PFSK-1 (cell line): ENCODE results near the gene STX5.

Experiments used
- FOXP2 ChIP-seq: optimal IDR thresholded peaks from 2 replicates; pipeline ENCODE3; 2011; ENCODE audit warnings: borderline replicate concordance, control low read depth, inconsistent platforms; ENCODE audit not compliant: insufficient read depth; ENCODE audit errors: extremely low read length, extremely low read depth
- POLR2AphosphoS5 ChIP-seq: IDR thresholded peaks from 2 replicates; pipeline ENCODE4 v1.6.1; 2012; ENCODE audit warnings: low read depth, mild to moderate bottlenecking, control low read depth, low read length, moderate library complexity
- REST ChIP-seq, 2 experiments: IDR thresholded peaks; 2 replicates each; pipeline versions ENCODE4 v1.6.1 to v1.8.0; 2011 to 2012; ENCODE audit warnings: low read depth in 2 of 2, low read length in 2 of 2, control low read depth in 1 of 2, inconsistent platforms in 1 of 2, mild to moderate bottlenecking in 1 of 2, moderate library complexity in 1 of 2; ENCODE audit not compliant: insufficient read depth in 1 of 2
- SIN3A ChIP-seq: IDR thresholded peaks from 2 replicates; pipeline ENCODE4 v1.6.1; 2012; ENCODE audit warnings: mild to moderate bottlenecking, low read length, moderate library complexity, borderline replicate concordance; ENCODE audit not compliant: insufficient read depth
- TAF1 ChIP-seq: IDR thresholded peaks from 2 replicates; pipeline ENCODE4 v1.6.1; 2012; ENCODE audit warnings: low read length, control low read depth, borderline replicate concordance; ENCODE audit not compliant: insufficient read depth

The STX5 gene

DNA sequence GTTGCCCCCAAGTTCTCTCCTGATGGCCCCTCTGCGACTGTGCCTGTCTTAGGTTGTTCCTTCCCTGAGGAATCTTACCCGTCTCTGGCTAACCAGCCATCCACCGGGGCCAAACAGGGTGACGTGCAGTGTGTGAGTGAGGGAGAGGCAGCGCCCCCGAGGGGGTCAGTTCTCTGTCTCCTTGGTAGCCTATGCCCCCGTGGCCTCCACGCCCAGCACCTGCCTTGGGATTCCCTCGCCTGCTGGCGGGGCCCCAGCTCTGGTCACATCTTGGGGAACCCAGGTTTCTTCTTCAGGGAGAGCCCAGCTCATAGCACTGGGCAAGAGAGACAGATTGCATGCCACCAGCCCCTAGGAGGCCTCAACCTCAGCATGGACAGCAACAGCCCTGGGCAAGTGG lies 32.4 kb downstream of the STX5 start:
- TF ChIP-seq POLR2AphosphoS5 (no peak), FOXP2 (no peak), REST (IDR thresholded peaks at IDR 0.05; ENCODE audit: insufficient read depth in 1 of 2, low read depth in 2 of 2, low read length in 2 of 2) (no peak), TAF1 (no peak), SIN3A (no peak)

DNA sequence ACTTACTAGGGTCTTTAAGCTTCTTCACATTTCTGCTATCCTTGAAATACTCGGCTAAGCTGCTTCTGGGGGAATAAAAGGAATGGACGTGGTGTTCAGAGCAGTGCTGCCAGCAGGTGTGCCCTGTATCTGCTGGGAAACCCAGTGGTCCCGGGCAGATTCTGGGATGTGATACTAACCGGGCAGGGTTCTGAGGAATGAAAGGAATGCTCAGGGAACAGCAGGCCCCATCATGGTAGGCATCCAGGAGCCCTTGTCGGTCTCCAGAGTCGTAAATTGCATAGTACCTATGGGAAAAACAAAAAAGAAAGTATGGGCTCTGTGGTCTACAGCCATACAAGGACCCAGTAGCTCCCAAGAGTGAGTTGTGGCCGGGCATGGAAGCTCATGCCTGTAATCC lies 35.6 kb downstream of the STX5 start:
- no peak for TF ChIP-seq FOXP2
- TF ChIP-seq TAF1, result no peak
- no peak for TF ChIP-seq REST (IDR thresholded peaks at IDR 0.05; ENCODE audit: insufficient read depth in 1 of 2, low read depth in 2 of 2, low read length in 2 of 2)
- no peak for TF ChIP-seq SIN3A
- TF ChIP-seq POLR2AphosphoS5, result no peak

DNA sequence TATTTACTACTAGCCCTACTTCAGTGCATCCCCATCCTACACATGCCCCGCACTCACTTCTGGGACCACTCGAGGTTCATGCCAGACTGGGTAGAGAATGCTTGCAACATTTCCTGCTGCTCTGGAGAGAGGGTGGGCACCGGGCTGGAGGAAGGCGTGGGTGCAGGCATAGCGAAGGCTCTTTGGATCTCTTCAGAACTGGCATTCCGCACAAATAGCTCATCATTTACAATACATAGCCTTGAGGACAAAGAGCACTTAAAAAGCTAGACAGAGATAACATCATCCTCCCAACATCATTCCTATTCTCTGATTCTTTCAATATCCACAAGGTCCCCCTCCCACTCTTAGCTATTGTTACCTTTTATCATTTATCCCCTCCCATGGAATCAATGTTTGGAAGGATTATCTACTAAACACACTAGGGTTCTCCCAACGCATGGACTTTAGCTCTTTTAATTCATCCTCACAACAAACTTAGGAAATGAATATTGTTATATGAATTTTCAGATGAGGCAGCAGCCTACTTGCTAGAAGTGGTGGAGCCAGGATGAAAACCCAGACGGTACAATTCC lies 37.6 kb downstream of the STX5 start:
- no peak for TF ChIP-seq TAF1

DNA sequence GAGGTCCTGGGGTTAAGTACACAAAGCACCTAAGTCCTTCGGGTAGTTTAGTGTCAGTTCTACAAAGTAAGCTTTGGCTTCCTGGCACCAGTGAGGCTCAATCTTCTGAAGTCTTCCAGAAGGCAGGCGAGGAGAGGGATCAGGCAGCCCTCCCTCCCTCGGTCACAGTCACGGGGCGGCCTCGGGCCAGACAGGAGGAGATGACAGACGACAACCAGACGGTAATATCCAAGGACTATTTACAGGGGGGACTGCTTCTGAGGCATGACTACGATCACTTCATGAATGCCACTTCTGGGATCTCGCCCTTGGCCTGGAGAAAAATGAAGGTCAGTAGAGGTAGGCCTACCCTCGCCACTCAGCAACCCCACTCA lies 39.7 kb downstream of the STX5 start:
- TF ChIP-seq FOXP2 (no peak), REST (IDR thresholded peaks at IDR 0.05; ENCODE audit: insufficient read depth in 1 of 2, low read depth in 2 of 2, low read length in 2 of 2) (no peak), POLR2AphosphoS5 (no peak), TAF1 (no peak), SIN3A (no peak)

DNA sequence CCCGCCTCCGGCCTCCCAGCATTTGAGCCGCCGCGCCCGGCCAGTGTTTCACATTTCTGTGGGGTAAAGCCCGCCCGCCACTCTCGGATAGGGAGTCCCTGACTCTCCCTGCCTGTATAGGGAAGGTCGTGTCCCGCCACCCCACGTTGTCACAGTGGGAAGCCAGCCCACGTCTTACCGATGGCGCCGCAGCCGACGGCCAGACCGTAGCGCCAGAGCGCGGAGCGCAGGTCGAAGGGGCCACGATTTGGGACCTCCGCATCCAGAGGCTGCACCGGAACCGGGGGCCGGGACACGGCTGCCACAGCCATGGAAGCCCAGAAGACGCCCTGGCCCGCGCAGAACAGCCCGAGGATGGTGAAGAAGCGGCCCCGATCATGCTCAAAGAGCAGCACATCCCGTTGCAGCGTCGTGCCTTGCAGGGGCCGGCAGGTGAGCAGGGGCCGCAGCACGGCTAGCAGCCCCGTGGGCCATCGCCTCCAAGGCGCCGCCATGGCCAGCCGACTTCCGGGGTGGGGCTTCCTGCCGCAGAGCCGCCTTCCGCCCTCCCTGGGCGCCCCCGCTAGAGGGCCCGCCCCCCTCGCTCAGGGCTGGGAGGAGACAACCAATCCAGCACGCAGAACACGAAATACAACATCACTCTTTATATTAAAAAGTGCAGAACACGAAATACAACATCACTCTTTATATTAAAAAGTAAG lies 40.2 kb downstream of the STX5 start, which contains the start of gene TMEM223:
Gene TMEM223, minus strand, starts transcription at position 506 of the 701 bp plus-strand sequence. Its CDS starts 12 bp downstream, at position 494.
- no peak for TF ChIP-seq SIN3A
- TF ChIP-seq POLR2AphosphoS5, result peak; percentile 96
- peak; percentile 89 for TF ChIP-seq TAF1
- TF ChIP-seq FOXP2, result peak; percentile 8
- no peak for TF ChIP-seq REST (IDR thresholded peaks at IDR 0.05; ENCODE audit: insufficient read depth in 1 of 2, low read depth in 2 of 2, low read length in 2 of 2)
